GM18502 (cell line): ENCODE data around the gene SLC44A3.
A peak's percentile ranks its signal among the peaks of the same experiment; 100 is the strongest.

Experiments used
- ATAC-seq: cut with Tn5 transposase; IDR thresholded peaks from one replicate; pipeline ENCODE4 v1.9.1; 2021; ENCODE audit warnings: mild to moderate bottlenecking; ENCODE audit not compliant: unreplicated experiment, poor library complexity

SLC44A3 gene

GRCh38 chr1:94899756-94900155 lies 79.6 kb downstream of the SLC44A3 start:
- no peak for ATAC-seq

GRCh38 chr1:94901841-94902240 lies 81.7 kb downstream of the SLC44A3 start:
- ATAC-seq = no peak

- no peak for ATAC-seq
These were observed 83.3 kb downstream of the SLC44A3 start for GRCh38 chr1:94903280-94904009.

- ATAC-seq = no peak
These were observed 85.0 kb downstream of the SLC44A3 start for GRCh38 chr1:94905207-94905606.

- ATAC-seq = no peak
These were observed 86.2 kb downstream of the SLC44A3 start for GRCh38 chr1:94906382-94906781.

GRCh38 chr1:94907136-94907535 lies 87.0 kb downstream of the SLC44A3 start:
- no peak for ATAC-seq

- ATAC-seq = no peak
These were observed 88.0 kb downstream of the SLC44A3 start for GRCh38 chr1:94908190-94908589.

- no peak for ATAC-seq
These were observed 88.8 kb downstream of the SLC44A3 start for GRCh38 chr1:94908965-94909364.

GRCh38 chr1:94909486-94909885 lies 89.3 kb downstream of the SLC44A3 start:
- no peak for ATAC-seq

- no peak for ATAC-seq
These were observed 92.4 kb downstream of the SLC44A3 start for GRCh38 chr1:94912263-94913184.

GRCh38 chr1:94917251-94917650 lies 97.1 kb downstream of the SLC44A3 start:
- no peak for ATAC-seq

GRCh38 chr1:94919241-94920030 lies 99.3 kb downstream of the SLC44A3 start:
- ATAC-seq = no peak

GRCh38 chr1:94920061-94920460 lies 99.9 kb downstream of the SLC44A3 start:
- ATAC-seq = no peak

- ATAC-seq = no peak
These were observed 101.8 kb downstream of the SLC44A3 start for GRCh38 chr1:94921977-94922376.

GRCh38 chr1:94922761-94923331 lies 102.7 kb downstream of the SLC44A3 start:
- ATAC-seq = no peak

- no peak for ATAC-seq
These were observed 104.8 kb downstream of the SLC44A3 start for GRCh38 chr1:94925004-94925403.

GRCh38 chr1:94925561-94926125 lies 105.5 kb downstream of the SLC44A3 start:
- ATAC-seq = no peak

- ATAC-seq = peak; percentile 33
These were observed 106.2 kb downstream of the SLC44A3 start for GRCh38 chr1:94926126-94926914.

- ATAC-seq = peak; percentile 88
These were observed 106.8 kb downstream of the SLC44A3 start, which contains the start of gene CNN3 for GRCh38 chr1:94926915-94927404. TSS of gene CNN3 (minus strand) at chr1:94927110. CDS start at chr1:94926894, 216 bp downstream.
